Measurements from ENCODE around the gene PICALM. TPM values are rescaled to one million over a fixed set of nuclear protein-coding genes. Genes with fewer than 3 reads are reported as not detected.
A peak's percentile ranks its signal among the peaks of the same experiment; 100 is the strongest.
"Not testable (repeated sequence)": the region's sequence is repeated elsewhere in the genome, so short reads cannot be mapped to it uniquely, and the experiment has no call there.

The PICALM gene
- total RNA-seq, 1 donor from 2014 or later: 328 TPM

- TF ChIP-seq CTCF (IDR thresholded peaks at IDR 0.05): peak; percentile 9
- Mint-ChIP-seq H3K9me3 (ENCODE audit: low read depth) (no peaks in the 10 kb centered on the region), H3K27ac (ENCODE audit: unreplicated experiment) (peak overlapping the region; percentile 87), H3K36me3 (ENCODE audit: low read depth) (no peaks in the 10 kb centered on the region), H3K4me3 (ENCODE audit: unreplicated experiment) (no peak overlapping the region), H3K4me1 (ENCODE audit: low read depth) (peaks cover 23% of the 10 kb centered on the region), H3K27me3 (ENCODE audit: low read depth) (no peaks in the 10 kb centered on the region)
- no peak for DNase-seq (ENCODE audit: low spot score)
Measured at GRCh38 chr11:86115542-86116385, 46.9 kb upstream of the PICALM start.

DNA sequence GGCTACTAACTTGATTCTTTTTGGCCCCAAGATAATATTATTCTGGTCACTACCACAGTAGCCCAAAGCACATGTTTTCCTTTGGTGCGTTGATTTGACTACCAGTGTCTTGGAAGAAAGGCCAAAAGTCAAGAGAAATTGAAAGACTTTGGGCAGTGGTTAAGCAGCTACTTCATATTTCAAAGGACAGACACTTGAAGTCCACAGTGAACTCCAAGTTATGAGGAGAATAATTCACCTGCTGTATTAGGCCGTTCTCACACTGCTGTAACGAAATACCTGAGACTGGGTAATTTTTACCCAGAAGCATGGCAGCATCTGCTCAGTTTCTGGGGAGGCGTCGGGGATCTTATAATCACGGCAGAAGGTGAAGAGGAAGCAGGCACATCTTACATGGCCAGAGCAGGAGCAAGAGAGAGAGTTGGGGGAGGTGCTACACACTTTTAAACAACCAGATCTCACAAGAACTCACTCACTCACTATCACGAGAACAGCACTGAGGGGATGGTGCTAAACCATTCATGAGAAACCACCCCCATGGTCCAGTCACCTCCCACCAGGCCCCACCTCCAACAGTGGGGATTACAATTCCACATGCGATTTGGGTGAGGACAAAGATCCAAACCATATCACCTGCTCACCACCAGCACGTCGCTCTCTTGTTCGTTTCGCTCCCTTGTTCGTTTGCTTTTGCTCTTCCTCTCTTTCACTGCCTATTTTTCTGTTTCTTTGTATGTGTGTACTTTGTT lies 40.2 kb upstream of the PICALM start:
- no peak for DNase-seq (ENCODE audit: low spot score)
- TF ChIP-seq CTCF (IDR thresholded peaks at IDR 0.05): no peak
- Mint-ChIP-seq H3K27me3 (ENCODE audit: low read depth) (no peaks in the 10 kb centered on the region), H3K27ac (ENCODE audit: unreplicated experiment) (peak overlapping the region; percentile 3), H3K4me1 (ENCODE audit: low read depth) (peaks cover 21% of the 10 kb centered on the region), H3K4me3 (ENCODE audit: unreplicated experiment) (no peak overlapping the region), H3K36me3 (ENCODE audit: low read depth) (no peaks in the 10 kb centered on the region), H3K9me3 (ENCODE audit: low read depth) (no peaks in the 10 kb centered on the region)

DNA sequence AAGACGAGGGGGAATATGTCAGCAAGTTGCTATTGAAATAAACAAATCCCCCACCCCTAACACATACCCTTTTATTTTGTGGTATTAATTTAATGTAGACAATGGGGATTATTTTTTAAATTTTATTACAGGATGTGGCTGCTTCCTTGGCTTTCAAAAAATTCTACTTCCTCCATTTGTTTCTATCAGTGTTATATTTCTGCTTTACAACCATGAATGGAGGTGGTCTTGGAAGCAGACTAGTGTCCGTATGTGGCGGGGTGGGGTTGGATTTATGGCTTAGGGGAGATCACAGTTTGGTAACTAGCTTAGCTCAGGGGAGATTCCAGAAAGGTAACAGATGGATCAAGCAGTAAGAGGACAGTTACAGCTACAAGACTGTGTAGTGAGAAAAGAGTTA lies 39.3 kb upstream of the PICALM start:
- Mint-ChIP-seq H3K36me3 (ENCODE audit: low read depth) (no peaks in the 10 kb centered on the region), H3K27me3 (ENCODE audit: low read depth) (no peaks in the 10 kb centered on the region), H3K4me1 (ENCODE audit: low read depth) (peaks cover 21% of the 10 kb centered on the region), H3K9me3 (ENCODE audit: low read depth) (no peaks in the 10 kb centered on the region), H3K4me3 (ENCODE audit: unreplicated experiment) (no peak overlapping the region), H3K27ac (ENCODE audit: unreplicated experiment) (no peak overlapping the region)
- no peak for DNase-seq (ENCODE audit: low spot score)
- no peak for TF ChIP-seq CTCF (IDR thresholded peaks at IDR 0.05)

DNA sequence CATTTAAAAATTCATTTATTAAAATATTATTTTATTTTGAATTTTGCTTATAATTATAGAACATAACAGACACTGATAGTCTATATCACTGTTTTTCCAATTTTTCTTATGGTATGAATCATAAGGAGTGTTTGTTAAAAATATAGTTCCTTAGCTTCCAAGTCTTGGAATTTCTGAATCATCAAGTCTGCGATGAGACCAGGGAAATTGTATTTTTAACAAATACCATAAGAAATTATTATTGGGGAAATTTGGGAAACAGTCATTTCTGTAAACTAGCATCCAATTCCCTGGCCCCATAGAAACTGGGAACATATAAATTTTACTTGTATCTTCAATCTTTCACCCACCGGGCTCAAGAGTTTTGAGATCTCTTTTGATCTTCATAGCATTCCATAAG lies 38.0 kb upstream of the PICALM start:
- Mint-ChIP-seq H3K4me3 (ENCODE audit: unreplicated experiment) (peak overlapping the region; percentile 25), H3K4me1 (ENCODE audit: low read depth) (peaks cover 25% of the 10 kb centered on the region), H3K36me3 (ENCODE audit: low read depth) (no peaks in the 10 kb centered on the region), H3K27ac (ENCODE audit: unreplicated experiment) (peak overlapping the region; percentile 75), H3K27me3 (ENCODE audit: low read depth) (no peaks in the 10 kb centered on the region), H3K9me3 (ENCODE audit: low read depth) (no peaks in the 10 kb centered on the region)
- DNase-seq (ENCODE audit: low spot score): no peak
- TF ChIP-seq CTCF (IDR thresholded peaks at IDR 0.05): no peak

DNA sequence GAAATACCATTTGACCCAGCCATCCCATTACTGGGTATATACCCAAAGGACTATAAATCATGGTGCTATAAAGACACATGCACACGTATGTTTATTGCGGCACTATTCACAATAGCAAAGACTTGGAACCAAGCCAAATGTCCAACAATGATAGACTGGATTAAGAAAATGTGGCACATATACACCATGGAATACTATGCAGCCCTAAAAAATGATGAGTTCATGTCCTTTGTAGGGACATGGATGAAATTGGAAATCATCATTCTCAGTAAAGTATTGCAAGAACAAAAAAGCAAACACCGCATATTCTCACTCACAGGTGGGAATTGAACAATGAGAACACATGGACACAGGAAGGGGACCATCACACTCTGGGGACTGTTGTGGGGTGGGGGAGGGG lies 37.1 kb upstream of the PICALM start:
- H3K9me3 Mint-ChIP-seq (ENCODE audit: low read depth); H3K36me3 Mint-ChIP-seq (ENCODE audit: low read depth); H3K27ac Mint-ChIP-seq (ENCODE audit: unreplicated experiment); H3K27me3 Mint-ChIP-seq (ENCODE audit: low read depth); H3K4me3 Mint-ChIP-seq (ENCODE audit: unreplicated experiment); DNase-seq (ENCODE audit: low spot score): not testable (repeated sequence)
- H3K4me1 Mint-ChIP-seq (ENCODE audit: low read depth): peaks cover 34% of the 10 kb centered on the region

- DNase-seq (ENCODE audit: low spot score): not testable (repeated sequence)
Measured at GRCh38 chr11:86105601-86106000, 36.7 kb upstream of the PICALM start.

More at GRCh38 chr11:86105601-86106000, 36.7 kb upstream of the PICALM start:
- not testable (repeated sequence) for H3K27me3 Mint-ChIP-seq (ENCODE audit: low read depth); H3K9me3 Mint-ChIP-seq (ENCODE audit: low read depth); H3K4me3 Mint-ChIP-seq (ENCODE audit: unreplicated experiment); H3K27ac Mint-ChIP-seq (ENCODE audit: unreplicated experiment); H3K36me3 Mint-ChIP-seq (ENCODE audit: low read depth)
- H3K4me1 Mint-ChIP-seq (ENCODE audit: low read depth): peaks cover 35% of the 10 kb centered on the region
